CD4-positive, alpha-beta T cell treated with Interferon alpha-2 for 1 hour (primary cell): ENCODE results near the gene LRBA.
"Not testable (repeated sequence)": the region's sequence is repeated elsewhere in the genome, so short reads cannot be mapped to it uniquely, and the experiment has no call there.

Source experiments
- DNase-seq, 2 donors: peaks; one replicate each; pipeline ENCODE4 v3.0.0-alpha.2; 2020 to 2022

LRBA gene

DNA sequence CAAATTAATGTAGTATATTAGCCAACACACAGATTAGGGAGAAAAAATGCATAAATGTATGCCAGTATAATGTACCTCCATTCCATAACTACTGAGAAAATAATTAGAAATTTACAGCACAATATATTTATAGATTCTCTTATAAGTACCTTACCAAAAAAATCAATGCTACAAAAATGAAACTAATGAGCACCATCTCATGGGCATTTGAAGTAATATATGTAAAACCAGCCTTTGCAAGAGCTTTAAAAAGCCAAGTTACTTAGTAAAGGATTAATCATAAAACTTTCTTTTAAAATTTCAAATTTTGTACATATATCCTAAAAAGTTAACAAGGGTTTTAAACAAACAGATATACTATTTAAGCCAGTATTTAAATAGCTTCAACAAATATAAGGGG is 43.2 kb downstream of the LRBA start:
- no peak for DNase-seq

DNA sequence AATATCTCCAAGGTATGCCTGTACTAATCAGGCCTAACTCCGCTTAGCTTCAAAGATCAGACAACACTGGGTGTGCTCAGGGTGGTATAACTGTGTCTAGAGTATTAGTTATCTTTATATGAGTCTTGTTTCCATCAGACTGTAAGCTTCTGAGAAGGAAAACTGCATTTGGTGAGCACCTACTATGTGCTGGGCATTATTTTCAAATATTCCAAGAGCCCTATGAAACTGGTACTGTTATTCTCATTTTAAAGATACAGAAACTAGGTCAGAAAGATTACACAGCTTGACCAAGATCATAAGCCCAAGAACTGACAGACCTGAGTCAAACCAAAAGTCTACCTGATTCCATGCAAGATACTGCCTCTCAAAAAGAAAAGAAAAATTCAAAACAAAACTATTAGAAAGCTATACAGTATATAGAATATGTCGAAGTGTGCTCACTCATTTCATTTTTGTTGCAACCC is 44.4 kb downstream of the LRBA start:
- DNase-seq = no peak

DNA sequence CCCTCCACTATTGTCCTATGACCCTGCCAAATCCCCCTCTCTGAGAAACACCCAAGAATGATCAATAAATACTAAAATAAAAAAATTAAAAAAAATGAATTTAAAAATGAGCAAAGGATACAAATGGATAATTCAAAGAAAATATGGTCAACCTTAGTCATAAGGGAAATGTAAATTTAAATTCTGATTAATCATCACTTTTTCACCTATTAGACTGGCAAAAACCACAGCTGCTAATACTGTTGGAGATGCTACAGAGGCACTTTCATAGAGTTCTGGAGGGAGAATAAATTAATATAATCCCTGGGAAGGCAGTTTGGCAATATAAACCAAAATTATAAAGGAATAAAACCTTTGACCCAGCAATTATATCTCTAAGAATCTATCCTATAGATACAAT is 50.3 kb downstream of the LRBA start:
- DNase-seq = no peak

DNA sequence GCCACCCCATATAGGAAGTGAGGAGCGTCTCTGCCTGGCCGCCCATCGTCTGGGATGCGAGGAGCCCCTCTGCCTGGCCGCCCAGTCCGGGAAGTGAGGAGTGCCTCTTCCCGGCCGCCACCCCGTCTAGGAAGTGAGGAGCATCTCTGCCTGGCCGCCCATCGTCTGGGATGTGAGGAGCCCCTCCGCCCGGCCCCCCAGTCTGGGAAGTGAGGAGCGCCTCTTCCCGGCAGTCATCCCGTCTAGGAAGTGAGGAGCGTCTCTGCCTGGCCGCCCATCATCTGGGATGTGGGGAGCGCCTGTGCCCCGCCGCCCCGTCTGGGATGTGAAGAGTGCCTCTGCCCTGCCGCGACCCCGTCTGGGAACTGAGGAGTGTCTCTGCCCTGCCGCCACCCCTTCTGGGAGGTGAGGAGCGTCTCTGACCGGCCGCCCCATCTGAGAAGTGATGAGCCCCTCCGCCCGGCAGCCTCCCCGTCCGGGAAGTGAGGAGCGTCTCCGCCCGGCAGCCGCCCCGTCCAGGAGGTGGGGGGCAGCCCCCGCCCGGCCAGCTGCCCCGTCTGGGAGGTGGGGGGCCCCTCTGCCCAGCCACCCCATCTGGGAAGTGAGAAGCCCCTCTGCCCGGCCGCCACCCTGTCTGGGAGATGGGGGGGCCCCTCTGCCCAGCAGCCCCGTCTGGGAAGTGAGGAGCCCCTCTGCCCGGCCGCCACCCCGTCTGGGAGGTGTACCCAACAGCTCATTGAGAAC is 51.3 kb downstream of the LRBA start:
- not testable (repeated sequence) for DNase-seq

DNA sequence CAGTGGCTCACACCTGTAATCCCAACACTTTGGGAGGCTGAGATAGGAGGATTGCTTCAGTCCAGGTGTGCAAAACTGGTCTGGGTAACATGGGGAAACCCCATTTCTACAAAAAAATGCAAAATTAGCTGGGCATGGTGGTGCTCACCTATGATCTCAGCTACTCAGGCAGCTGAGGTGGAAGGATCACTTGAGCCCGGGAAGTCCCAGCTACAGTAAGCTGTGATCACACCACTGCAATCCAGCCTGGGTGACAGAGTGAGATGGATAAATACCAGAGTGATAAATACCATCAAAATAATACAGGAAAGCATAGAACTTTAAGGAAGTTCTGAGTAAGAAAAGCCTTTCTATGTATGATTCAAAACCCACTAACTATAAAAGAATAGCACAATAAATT is 52.8 kb downstream of the LRBA start:
- no peak for DNase-seq

DNA sequence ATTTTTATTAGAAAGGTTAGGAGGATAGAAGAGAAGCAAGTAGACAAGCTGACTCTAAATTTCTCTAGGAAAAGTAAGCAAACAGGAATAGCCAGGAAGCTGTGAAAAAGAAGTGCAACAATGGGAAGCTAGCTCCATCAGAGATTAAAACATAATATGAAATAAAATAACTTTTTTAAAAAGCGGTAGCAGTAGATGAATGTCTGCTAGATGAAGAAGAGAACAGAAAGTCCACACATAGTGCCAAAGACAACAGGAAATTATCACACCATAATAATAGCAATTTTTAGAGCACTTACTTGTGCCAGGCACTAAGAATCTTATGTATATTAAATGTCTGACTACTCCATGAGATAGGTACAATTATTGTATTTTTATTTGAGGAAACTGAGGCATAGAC is 53.5 kb downstream of the LRBA start:
- no peak for DNase-seq

DNA sequence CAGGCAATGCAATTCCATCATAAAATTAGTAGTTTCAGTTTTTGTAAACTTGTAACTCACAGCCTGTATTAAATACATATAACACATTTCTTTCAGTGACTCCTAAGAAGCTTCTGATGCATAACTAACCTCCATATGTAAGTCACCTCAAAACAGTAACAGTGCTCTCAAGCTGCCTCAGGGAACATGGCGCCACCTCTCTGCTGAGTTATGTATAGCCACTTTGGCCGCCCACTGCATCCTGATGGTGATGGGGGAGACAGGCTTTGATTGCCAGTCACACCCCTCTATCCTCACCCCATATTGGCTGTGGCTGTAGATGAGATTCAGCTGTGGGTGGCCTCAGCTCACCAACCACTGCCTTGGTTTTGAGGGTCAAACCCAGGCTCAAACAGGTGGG is 54.3 kb downstream of the LRBA start:
- DNase-seq = peak; percentile 17 to 45

DNA sequence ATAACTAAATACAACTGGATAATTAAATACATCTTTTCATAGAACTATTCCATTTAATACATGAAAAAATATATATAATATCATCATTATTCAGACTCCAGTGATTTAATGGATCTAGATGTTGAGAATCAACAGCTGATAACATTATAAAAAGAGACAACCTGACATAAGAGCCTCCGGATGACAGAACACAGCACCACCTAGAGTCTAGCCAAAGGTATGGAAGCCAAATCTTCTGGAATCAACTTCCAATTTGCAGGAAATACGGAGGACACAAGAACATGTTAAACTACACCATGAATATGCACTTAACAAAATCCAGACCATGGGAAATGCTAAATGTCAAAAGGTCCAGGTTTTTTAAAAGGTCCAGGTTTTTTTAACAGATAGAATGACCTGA is 55.0 kb downstream of the LRBA start:
- DNase-seq = no peak

DNA sequence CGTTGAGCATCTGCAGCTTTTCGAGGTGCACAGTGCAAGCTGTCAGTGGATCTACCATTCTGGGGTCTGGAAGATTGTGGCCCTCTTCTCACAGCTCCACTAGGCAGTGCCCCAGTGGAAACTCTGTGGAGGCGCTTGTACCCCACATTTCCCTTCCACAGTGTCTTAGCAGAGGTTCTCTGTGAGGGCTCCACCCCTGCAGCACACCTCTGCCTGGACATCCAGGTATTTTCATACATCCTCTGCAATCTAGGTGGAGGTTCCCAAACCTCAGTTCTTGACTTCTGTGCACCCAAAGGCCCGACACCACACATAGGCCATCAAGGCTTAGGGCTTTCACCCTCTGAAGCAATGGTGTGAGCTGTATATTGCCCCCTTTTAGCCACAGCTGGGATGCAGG is 57.1 kb downstream of the LRBA start:
- not testable (repeated sequence) for DNase-seq

DNA sequence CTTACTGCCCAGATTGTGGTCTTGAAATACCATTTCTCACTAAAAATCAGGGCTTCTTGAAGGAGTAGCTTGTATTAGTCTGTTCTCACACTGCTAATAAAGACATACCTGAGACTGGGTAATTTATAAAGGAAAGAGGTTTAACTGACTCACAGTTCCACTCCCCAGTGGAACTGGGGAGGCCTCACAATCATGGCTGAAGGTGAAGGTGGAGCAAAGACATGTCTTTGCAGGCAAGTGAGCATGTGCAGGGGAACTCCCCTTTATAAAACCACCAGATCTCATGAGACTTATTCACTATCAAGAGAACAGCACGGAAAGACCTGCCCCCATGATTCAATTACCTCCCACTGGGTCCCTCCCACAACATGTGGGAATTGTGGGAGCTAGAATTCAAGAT is 58.0 kb downstream of the LRBA start:
- DNase-seq = not testable (repeated sequence)

DNA sequence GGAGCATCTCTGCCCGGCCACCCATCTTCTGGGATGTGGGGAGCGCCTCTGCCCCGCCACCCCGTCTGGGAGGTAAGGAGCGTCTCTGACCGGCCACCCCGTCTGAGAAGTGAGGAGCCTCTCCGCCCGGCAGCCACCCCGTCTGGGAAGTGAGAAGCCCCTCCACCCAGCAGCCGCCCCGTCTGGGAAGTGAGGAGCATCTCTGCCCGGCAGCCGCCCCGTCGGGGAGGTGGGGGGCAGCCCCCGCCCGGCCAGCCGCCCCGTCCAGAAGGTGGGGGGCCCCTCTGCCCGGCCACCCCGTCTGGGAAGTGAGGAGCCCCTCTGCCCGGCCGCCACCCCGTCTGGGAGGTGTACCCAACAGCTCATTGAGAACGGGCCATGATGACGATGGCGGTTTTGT is 61.2 kb downstream of the LRBA start:
- not testable (repeated sequence) for DNase-seq

DNA sequence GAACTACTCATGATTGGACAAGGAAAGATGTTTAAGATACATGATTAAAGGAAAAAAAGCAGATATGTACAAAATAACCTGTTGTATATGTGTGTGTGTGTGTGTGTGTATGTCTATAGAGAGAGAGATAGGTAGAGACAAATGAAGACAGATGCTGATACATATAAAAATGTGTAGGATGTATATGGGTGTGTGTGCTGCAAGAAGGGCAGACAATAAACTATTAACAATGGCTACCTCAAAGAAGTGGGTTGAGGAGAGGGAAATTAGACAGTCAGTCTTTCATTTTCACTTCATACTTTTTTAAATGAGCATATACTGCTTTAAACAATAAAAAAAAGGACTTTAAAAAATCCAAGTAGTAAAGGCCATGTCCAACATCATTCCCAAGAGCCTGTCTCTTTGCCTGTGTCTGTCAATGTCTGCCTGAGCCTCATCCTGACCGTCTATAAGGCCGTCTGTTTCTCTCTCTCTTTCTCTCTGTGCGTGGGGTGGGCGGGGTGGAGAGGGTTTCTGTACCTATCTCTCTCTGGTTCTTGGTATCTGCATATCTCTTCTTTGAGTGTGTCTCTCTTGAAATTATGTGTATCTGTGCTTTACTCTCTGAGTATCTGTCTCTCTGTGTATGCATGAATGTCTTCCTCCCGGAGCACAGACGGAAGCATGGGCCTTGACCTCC is 62.8 kb downstream of the LRBA start:
- no peak for DNase-seq

DNA sequence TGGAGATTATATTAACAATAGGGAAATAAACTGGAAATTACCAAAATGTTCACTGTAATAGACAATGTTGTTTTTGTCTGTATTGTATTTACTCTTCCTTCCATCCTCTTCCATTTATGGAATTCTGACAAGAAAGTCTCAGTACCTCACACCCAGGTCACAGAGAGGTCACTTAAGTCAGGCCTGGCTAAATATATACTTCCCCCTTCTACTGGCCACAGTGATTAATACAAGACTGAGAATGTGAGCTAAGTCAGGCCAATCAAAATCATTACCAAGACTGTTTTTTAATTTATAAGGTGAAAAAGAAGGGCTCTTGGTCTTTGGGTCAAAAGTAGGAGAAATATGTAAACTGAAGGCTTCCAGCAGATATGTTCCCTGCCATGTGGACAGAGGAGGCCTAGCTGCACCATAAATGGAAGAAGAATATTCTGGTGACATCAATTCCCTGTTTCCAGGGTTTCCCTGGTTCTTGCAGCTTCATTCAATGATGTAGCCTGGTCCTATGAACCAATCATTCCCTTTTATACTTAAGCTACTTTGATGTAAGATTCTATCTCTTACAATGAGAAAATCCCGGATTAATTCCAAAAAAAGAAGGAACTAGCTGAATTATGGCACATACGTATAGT is 64.3 kb downstream of the LRBA start:
- DNase-seq = no peak

DNA sequence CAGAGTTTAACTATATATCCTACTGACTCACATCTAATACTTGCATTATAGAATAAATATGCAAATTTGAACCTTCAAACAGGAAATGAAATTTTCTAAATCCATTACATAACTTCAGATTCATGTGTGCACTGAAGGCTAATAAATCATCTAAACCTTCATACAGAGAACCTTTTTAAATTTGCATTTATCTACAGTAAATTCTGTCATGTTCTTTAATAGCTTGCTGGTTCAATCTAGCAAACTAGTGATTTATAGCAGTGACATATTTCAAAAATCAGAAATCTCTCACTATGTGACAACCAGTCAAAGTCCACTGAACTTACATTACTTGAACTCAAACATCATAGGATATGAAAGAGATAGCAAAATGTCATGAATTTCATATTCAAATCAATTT is 65.1 kb downstream of the LRBA start:
- DNase-seq = no peak

DNA sequence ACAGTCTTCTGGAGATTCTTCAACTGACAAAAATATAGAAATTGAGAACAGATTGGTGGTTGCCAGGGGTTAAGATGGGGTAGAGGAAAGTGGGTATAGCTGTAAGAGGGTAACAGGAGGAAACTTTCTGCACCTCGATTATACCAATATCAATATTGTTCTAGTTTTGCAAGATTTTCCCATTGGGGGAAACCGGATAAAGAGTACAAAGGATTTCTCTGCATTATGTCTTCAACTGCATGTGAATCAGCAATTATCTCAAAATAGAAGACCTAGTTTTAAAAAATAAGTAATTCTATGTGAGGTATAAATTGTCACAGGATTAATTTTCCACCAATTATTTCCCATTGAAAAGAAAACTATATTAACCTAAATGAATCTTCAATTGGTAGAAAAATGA is 65.7 kb downstream of the LRBA start:
- DNase-seq = no peak

DNA sequence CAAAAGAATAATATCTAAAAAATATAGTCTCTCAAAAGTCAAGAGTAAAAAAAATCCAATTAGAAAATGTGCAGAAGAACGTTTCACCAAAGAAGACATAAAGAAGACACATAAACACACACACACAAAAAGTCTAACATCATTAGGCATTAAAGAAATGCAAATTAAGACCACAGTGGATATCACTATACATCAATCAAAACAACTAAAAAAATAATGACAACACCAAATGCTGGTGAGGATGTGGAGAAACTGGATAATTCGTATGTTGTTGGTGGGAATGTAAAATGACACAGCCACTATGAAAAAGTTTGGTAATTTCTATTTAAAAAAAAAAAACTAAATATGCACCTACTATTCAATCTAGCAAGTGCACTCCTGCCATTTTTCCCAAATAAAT is 66.4 kb downstream of the LRBA start:
- no peak for DNase-seq

DNA sequence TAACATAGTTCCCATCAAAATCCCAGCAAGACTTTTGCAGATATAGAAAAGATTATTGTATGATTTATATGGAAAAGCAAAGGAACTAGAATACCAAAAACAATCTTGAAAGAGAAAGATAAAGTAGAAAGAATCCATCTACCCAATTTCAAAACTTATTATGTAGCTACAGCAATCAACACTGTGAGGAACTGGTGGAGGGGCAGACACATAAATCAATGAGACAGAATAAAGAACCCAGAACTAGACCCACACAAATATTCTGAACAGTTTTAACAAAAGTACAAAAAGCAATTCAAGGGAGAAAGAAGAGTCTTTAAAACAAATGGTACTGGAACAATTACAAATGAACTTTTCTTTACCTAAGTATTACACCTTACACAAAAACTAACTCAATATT is 67.0 kb downstream of the LRBA start:
- DNase-seq = no peak

DNA sequence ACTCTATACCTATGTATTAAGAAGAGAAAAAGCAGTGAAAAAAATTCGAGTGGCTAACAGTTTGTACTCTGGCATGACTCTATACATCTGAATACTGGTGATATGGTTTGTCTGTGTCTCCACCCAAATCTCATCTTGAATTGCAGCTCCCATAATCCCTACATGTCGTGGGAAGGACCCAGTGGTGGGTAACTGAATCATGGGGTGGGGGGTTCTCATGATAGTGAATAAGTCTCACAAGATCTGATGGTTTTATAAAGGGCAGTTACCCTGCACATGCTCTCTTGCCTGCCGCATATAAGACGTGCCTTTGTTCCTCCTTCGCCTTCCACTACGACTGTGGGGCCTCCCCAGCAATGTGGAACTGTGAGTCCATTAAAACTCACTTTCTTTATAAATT is 70.4 kb downstream of the LRBA start:
- no peak for DNase-seq

DNA sequence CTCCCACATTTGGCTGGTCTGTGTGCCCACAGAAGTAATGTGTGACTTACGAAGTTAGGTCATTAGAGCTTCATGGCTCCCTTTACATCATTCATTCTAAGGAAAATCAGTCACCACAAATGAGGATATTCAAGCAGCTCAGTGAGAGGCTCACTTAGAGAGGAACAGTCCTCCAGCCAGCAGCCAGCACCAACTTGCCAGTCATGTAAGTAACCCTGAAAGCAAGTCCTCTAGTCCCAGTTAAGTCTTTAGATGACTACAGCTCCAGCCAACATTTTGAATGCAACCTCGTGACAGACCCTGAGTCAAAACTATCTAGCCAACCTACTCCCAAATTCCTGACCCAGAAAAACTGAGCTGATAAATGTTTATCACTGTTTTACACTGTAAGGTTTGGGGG is 71.3 kb downstream of the LRBA start:
- no peak for DNase-seq

DNA sequence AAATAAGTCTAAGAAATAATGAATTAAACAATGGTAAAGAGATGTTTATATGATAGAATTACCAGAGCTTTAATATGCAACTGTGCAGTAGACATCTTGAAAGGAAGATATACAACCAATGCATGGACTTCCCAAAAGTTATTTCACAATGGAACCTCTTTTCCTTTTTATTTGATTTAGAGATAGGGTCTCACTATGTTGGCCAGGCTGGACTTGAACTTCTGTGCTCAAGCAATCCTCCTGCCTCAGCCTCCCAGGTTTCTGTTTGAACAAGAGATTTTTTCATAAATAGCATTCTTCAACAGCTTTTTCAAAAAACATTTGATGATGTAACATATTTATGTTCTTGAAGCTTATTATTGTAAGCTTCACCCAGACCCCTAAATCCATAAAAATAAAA is 72.0 kb downstream of the LRBA start:
- no peak for DNase-seq

DNA sequence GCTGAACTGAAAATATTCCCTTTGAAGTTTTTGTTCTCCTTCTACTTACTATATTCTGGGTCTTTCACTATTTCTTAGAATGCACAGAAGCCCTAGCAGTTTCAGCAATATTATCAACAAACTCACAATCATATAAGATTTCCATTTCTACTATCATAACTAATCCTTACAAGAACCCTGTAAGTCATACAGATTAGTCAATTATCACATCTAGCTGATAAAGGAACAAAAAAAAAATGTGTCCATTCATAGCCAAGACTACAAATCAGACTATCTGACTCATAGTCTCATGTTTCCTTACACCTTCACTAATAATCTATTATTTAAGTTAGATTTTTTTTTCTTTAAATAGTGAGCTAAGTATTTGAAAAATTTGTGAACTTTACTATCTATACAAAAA is 72.5 kb downstream of the LRBA start:
- no peak for DNase-seq

DNA sequence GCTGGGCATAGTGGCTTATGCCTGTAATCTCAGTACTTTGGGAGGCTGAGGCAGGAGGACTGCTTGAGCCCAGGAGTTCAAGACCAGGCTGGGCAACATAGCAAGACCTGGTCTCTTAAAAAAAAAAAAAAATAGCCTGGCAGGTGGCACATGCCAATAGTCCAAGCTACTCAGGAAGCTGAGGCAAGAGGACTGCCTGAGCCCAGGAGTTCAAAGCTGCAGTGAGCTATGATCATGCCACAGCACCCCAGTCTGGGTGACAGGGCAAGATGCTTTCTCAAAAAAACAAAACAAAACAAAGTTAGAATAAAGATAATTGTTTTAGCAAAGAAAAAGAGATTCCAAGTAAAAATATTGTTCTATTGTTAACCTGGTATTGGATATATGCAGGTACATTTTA is 75.0 kb downstream of the LRBA start:
- DNase-seq = no peak

DNA sequence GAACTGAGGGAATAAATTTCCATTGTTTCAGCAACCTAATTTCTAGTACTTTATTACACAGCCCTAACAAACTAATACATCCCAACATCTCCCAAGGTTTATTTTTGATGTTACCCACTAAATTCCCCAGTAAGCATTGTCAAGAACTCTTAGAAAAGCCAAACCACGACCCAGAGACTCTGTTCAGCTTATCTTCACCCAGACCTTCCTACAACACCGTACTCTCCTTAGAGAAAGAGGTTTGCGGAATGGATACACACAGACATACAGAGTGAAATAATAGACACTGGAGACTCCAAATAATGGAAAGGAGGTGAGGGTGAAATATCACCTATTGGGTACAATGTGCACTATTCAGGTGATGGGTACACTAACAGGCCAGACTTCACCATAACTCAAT is 75.6 kb downstream of the LRBA start:
- no peak for DNase-seq

DNA sequence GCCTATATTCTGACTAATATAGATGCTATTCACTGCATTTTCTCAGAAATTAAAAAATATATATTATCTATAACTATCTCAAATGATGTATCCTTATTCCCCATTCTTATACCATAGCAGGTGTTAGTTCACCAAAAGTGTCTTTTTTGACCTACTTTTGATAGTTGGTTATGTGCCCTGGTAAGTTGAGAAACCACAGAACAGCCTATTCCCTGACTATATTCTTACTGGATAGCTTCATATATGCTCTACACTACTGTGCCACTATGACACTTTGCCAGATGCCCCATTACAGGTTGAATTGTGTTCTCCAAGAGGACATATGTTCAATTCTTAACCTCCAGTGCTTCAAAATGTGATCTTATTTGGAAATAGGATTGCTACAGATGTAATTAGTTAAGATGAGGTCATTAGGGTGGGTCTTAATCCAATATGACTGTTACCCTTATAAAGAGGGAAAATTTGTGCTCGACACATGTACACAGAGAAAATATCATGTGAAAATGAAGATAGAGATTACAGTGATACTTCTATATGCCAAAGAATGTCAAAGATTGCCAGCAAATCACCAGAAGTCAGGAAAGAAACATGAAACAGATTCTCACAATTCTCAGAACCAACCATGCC is 76.1 kb downstream of the LRBA start:
- no peak for DNase-seq
